K562 (cell line): ENCODE measurements around the gene FARSA. TPM values are rescaled to one million over a fixed set of nuclear protein-coding genes. Genes with fewer than 3 reads are reported as not detected.

ENCODE experiments used
- HCFC1 ChIP-seq: IDR thresholded peaks from 2 replicates; pipeline ENCODE4 v1.6.1; 2012; ENCODE audit warnings: low read depth, low read length, improper control_type of control experiment
- NCOA6 ChIP-seq: fragments of 450-650 bp; IDR thresholded peaks from 2 replicates; pipeline ENCODE4 v1.6.1; 2017; ENCODE audit warnings: mild to moderate bottlenecking
- NR1H2 ChIP-seq: sonication (generic); formaldehyde crosslinking; IDR thresholded peaks from 2 replicates; pipeline ENCODE4 v1.4.0; 2020; ENCODE audit warnings: mild to moderate bottlenecking, missing genetic modification reagents
- PML ChIP-seq: IDR thresholded peaks from 2 replicates; pipeline ENCODE4 v1.6.1; 2012; ENCODE audit warnings: low read length, inconsistent platforms
- RERE ChIP-seq: sonication (generic); formaldehyde crosslinking; IDR thresholded peaks from 2 replicates; pipeline ENCODE4 v1.8.0; 2023; ENCODE audit warnings: missing genetic modification reagents, mild to moderate bottlenecking, borderline replicate concordance
- SMARCA5 ChIP-seq: fragments of 450-650 bp; IDR thresholded peaks from 2 replicates; pipeline ENCODE4 v1.6.1; 2016
- SRF ChIP-seq, 2 experiments: fragments of 250-450, 450-650 bp in 1 of 2; sonication (Bioruptor Pico) in 1 of 2; sonication (generic) in 1 of 2; formaldehyde crosslinking; IDR thresholded peaks; 2 replicates each; pipeline versions ENCODE4 v1.5.0 to v1.5.1; 2020 to 2022; ENCODE audit warnings: mild to moderate bottlenecking in 1 of 2, missing genetic modification reagents in 1 of 2
- UBTF ChIP-seq, 2 experiments: IDR thresholded peaks; 2 replicates each; pipeline ENCODE4 v1.6.1; 2012; ENCODE audit warnings: improper control_type of control experiment in 2 of 2, low read depth in 2 of 2, low read length in 2 of 2, borderline replicate concordance in 1 of 2
- ZBTB11 ChIP-seq, 3 experiments: fragments of 200-800 bp in 1 of 3; fragments of 250-450 bp in 1 of 3; fragments of 450-650 bp in 1 of 3; sonication (Bioruptor Pico) in 1 of 3; sonication (Bioruptor generic) in 1 of 3; formaldehyde crosslinking in 1 of 3; IDR thresholded peaks; 2 replicates each; pipeline versions ENCODE4 v1.6.1 to v1.8.0; 2016 to 2022; ENCODE audit warnings: mild to moderate bottlenecking in 2 of 3, missing genetic modification characterization in 2 of 3, missing compliant biosample characterization in 1 of 3, moderate library complexity in 1 of 3
- ZBTB49 ChIP-seq: sonication (generic); formaldehyde crosslinking; IDR thresholded peaks from 2 replicates; pipeline ENCODE4 v1.8.0; 2022; ENCODE audit warnings: missing genetic modification reagents, mild to moderate bottlenecking, borderline replicate concordance
- ZNF830 ChIP-seq: fragments of 250-450 bp; sonication (Bioruptor Pico); IDR thresholded peaks from 2 replicates; pipeline ENCODE4 v1.5.0; 2021; ENCODE audit warnings: mild to moderate bottlenecking
- polyA plus RNA-seq, 8 experiments: library from polyadenylated mRNA; depleted of rRNA in 4 of 8; stranded (reverse) in 5 of 8; unstranded in 3 of 8; fragments of >200 nt; fragmentation: Nextera tagmentation in 2 of 8; fragmentation: Illumina TruSeq in 1 of 8; extraction: Ambion mirVana in 2 of 8; extraction: Trizol in 1 of 8; gene quantifications; 2 replicates each; pipeline versions ENCODE4 v1.2.1 to v1.2.3, GENCODE V29; 2011 to 2014; ENCODE audit warnings: inconsistent platforms in 1 of 8, missing spikeins in 1 of 8
- total RNA-seq, 7 experiments: library from RNA; depleted of rRNA in 6 of 7; stranded (reverse); fragments of >200 nt in 6 of 7; fragmentation: Illumina TruSeq in 2 of 7; extraction: Trizol in 2 of 7; gene quantifications; 2 replicates each; pipeline versions ENCODE4 v1.2.1 to v1.2.3, GENCODE V29; 2011 to 2021; ENCODE audit warnings: low replicate concordance in 1 of 7

The FARSA gene
- total and polyA plus RNA-seq, 9 of the 15 experiments (the other 6 are each of a cell fraction or from before 2014, with no cell fraction given): 25.2 to 237 (median 89.6) TPM

- TF ChIP-seq ZBTB11 (CRISPR knock-in tag; IDR thresholded peaks at IDR 0.05): 0 out of 6 replicates have a peak, but pooled peaks of 1 of the 3 experiments have one; percentile 8
- TF ChIP-seq ZBTB49 (CRISPR knock-in tag): 0 out of 2 replicates have a peak, but pooled peaks have one; percentile 33
- TF ChIP-seq UBTF (IDR thresholded peaks at IDR 0.05; ENCODE audit: borderline replicate concordance in 1 of 2, low read depth in 2 of 2, low read length in 2 of 2): no peak
- TF ChIP-seq ZNF830 (CRISPR knock-in tag): peak; percentile 50; the same call in 1 of the 2 replicates
- peak; percentile 43; the same call in 1 of the 2 replicates for TF ChIP-seq PML
- TF ChIP-seq SMARCA5: 0 out of 2 replicates have a peak, but pooled peaks have one; percentile 32
- 0 out of 4 replicates have a peak, but pooled peaks of 1 of the 2 experiments have one; percentile 10 for TF ChIP-seq SRF (CRISPR knock-in tag; IDR thresholded peaks at IDR 0.05)
- TF ChIP-seq HCFC1: no peak
- TF ChIP-seq NCOA6: peak; percentile 95
- TF ChIP-seq NR1H2 (CRISPR knock-in tag): peak; percentile 87
- TF ChIP-seq RERE (CRISPR knock-in tag): 0 out of 2 replicates have a peak, but pooled peaks have one; percentile 83
Measured at GRCh38 chr19:12938779-12939601, 5.5 kb upstream of the FARSA start (continued).
